HG03521 (cell line): ENCODE data around the gene ZMIZ1.

ENCODE experiments used
- ATAC-seq: cut with Tn5 transposase; IDR thresholded peaks from one replicate; pipeline ENCODE4 v1.9.1; 2021; ENCODE audit warnings: mild to moderate bottlenecking, moderate library complexity; ENCODE audit not compliant: unreplicated experiment

The ZMIZ1 gene

DNA sequence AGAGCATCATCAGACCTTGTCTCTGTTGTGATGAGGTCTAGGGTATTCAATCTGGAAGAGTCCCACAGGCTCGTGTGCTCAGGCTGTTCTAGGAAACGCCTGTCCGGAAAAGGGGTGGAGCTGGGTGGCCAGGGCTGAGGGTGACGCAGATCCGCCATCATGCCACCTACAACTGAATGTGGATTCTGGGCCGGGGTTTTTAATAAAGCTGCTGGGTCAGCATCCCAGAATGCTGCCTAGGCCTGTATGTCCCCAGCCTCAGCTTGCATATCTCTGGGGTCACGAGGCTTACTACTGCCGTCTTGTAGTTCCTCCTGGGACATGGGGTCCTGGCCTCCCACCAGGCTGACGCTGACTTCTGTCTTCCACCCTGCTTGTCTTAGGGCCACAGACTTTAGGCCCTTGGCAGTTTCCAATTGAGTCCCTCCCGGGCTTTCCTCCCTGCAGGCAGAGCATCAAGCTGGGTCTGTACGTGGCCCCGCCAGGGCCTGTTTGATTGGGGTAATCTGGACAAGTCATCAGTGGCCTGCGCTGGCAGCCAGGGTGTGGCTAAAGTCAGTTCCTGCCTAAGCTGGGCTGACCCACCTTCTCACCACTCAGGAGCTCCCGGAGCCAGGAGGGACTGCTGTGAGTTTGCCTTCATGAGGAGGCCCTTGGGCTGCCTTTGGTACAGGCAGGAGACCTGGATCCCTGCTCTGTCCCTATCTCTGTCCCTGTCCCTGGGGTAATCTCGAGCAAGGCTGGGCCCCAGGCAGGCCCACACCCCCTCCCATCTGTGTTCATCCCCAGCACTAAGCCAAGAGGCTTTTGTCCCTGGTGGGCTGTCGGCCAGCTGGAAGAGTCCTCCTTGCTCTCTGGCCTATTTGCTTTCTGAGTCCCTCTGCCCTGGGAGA is 79.9 kb downstream of the ZMIZ1 start:
- ATAC-seq = no peak

DNA sequence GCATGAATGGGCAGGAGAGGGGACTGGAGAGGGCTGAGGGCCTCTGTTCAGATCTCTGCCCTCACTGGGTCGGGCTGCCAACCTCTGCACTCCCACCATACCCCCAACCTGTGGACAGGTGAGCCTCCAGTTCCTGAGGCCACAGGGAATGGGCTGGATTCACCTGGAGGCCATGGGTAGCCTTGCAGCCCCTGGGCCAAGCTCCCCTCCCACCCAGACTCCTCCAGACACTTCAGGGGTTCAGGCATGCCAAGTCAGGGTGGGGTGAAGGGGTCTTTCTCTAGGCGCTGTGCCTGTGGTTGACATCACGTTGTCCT is 80.5 kb downstream of the ZMIZ1 start:
- no peak for ATAC-seq

GRCh38 chr10:79149662-79150443 is 81.1 kb downstream of the ZMIZ1 start:
- peak; percentile 80 for ATAC-seq

GRCh38 chr10:79150444-79150754 is 81.6 kb downstream of the ZMIZ1 start:
- ATAC-seq = no peak

DNA sequence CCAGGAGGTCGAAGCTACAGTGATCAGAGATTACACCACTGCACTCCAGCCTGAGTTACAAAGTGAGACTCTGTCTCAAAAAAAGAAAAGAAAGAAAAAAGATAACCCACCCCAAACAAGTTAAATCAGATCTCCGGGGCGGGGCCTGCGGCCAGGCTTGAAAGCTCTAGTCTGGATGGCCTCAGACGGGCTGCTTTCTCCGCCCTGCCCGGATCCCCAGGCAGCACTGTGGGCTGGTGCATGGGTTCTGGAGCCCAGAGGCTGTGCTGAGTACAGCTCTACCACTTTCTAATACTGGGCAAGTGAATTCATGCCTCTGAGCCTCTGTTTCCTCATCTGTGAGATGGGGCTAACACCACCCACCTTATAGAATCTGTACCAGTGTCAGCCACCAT is 83.7 kb downstream of the ZMIZ1 start:
- no peak for ATAC-seq

GRCh38 chr10:79153745-79154144 is 85.0 kb downstream of the ZMIZ1 start:
- ATAC-seq = no peak

DNA sequence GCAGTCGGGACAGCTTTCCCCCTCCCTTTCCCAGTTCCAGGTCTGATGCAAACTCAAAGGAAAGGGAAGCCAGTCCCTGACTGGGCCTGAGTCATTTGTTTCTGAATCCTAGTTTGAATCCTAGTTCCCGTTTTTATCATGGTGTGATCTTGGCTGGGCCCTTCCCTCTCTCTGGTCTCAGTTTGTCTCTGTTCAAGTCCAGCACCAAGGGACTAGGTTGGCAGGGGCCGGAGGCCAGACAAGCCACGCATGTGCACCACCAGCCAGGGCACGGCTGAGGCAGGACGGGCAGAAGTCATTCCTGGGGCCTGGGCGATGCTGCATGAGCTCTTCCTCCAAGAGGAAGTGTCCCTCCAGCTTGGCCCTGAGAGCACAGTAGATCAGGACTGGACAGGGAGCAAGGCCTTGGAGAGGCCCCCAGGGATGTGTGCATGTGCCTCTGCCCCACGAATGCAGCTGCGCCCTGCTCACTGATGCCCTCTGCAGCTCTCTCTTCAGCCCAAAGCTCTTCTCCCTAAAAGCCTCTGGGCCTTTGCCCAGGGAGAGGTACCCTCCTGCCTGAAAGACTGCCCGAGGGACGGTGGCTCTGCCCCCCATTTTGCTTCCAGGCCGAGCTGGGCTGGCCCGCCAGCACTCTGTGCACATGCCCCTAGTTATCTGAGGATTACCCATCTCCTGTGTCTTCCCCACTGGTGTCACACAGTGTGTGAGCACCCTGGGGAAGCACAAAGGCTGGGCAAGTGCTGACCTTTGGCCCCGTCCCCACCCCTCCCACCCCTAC is 86.7 kb downstream of the ZMIZ1 start:
- no peak for ATAC-seq

GRCh38 chr10:79156334-79157274 is 87.8 kb downstream of the ZMIZ1 start:
- ATAC-seq = no peak

DNA sequence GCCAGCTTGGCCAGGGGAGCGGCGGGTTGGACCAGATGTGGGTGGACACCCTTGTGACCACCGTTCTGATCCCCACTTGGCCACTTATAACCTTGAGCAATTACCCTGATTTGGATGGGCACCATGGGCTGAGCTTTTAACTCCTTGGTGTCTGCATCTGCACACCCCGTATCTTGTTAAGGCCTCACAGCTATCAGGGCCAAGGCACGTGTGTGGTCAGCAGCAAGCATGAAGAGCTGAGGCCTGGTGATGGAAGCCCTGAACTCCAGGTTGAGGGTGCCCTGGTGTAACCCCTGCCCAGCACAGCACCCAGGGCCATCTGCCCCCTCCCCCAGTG is 89.2 kb downstream of the ZMIZ1 start:
- no peak for ATAC-seq

DNA sequence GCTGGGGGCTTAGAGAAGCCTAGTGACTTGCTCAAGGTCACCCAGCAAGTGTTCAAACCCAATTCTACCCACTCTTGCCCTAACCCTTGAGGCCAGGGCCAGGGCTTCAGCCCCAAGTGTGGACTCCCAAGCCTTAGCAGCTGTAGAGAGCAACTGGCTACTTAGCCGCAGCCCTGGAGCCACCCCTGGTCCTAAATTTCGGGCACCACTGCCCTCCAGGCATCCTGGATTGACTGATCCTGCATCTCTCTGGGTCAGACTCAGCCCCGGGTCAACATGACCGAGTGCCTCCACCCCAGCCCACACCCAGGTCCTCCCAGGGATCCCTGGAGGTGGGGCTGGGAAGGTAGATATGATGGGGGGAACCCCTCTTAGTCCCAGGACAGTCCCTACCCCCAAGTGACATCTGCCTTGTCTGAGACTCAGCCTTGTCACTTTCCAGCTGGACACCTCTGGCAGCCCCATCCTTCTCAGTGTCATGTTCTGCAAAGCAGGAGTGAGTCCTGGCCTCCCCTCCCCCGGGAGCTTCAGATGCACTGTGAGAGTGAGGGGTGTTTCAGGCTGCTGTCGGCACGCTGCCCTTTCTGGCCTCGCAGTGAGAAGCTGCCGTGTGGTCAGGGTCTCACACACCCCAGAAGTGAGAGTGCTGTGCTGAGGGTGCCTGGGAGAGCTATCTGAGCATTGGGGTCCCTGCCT is 89.8 kb downstream of the ZMIZ1 start:
- no peak for ATAC-seq

- no peak for ATAC-seq
Measured at GRCh38 chr10:79159141-79159651, 90.4 kb downstream of the ZMIZ1 start.

DNA sequence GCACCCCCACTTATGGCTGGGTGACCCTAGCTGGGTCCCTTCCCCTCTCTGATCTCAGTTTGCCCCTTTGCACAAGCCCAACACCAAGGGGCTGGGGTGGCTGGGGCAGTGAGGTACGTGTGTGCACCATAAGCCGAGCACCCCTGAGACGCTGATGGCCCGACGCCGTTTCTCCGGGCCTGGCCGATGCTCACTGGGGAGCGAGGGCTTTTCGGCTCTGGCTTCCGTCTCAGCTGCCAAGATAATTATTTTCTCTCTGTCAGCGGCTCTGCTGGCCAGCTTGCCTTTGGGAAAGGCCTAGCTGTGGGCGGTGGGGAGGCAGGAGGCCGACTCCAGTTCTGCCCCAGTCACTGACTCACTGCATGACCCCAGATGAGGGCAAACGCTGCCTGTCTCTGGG is 91.0 kb downstream of the ZMIZ1 start:
- no peak for ATAC-seq

DNA sequence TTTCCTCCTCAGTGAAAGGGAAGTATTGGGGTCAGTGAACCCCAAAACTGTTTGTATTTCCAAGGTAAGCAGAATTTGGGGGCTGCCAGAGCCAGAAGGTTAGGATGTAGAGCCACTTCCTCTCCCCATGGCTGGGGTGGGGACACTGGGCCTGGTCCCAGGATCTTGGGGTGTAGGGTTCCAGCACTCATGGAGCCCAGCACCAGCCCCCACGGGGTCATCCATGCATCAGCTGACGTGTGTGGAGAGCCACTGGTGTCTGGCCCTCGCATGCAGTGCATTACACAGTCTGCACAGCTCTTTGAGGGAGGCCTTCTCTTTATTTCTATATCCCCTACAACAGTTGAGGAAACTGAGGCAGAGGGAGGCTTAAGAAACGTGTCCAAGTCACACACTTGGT is 91.4 kb downstream of the ZMIZ1 start:
- no peak for ATAC-seq

- ATAC-seq = no peak
Measured at GRCh38 chr10:79161557-79161956, 92.8 kb downstream of the ZMIZ1 start.

GRCh38 chr10:79162022-79162421 is 93.3 kb downstream of the ZMIZ1 start:
- ATAC-seq = no peak

- no peak for ATAC-seq
Measured at GRCh38 chr10:79162861-79163665, 94.3 kb downstream of the ZMIZ1 start.

GRCh38 chr10:79163666-79163975 is 94.9 kb downstream of the ZMIZ1 start:
- ATAC-seq = no peak

GRCh38 chr10:79164075-79164474 is 95.3 kb downstream of the ZMIZ1 start:
- no peak for ATAC-seq

- ATAC-seq = no peak
Measured at GRCh38 chr10:79165070-79165778, 96.5 kb downstream of the ZMIZ1 start.
